ENCODE results near the gene AAGAB.

The AAGAB gene

GRCh38 chr15:67207555-67208207, 46.8 kb downstream of the AAGAB start:
- no peak for DNase-seq

GRCh38 chr15:67202991-67203390, 51.5 kb downstream of the AAGAB start:
- no peak for DNase-seq

GRCh38 chr15:67202091-67202490, 52.4 kb downstream of the AAGAB start:
- DNase-seq, result no peak

- no peak for DNase-seq
These were observed 53.3 kb downstream of the AAGAB start for GRCh38 chr15:67201136-67201535.

- DNase-seq, result no peak
These were observed 54.3 kb downstream of the AAGAB start for GRCh38 chr15:67199881-67200763.

- DNase-seq, result no peak
These were observed 55.1 kb downstream of the AAGAB start for GRCh38 chr15:67199391-67199790.

- no peak for DNase-seq
These were observed 56.2 kb downstream of the AAGAB start for GRCh38 chr15:67198157-67198754.

- no peak for DNase-seq
These were observed 57.1 kb downstream of the AAGAB start for GRCh38 chr15:67197364-67197695.

- no peak for DNase-seq
These were observed 57.6 kb downstream of the AAGAB start for GRCh38 chr15:67196672-67197363.

- DNase-seq, result no peak
These were observed 58.2 kb downstream of the AAGAB start for GRCh38 chr15:67196222-67196621.

- no peak for DNase-seq
These were observed 59.2 kb downstream of the AAGAB start for GRCh38 chr15:67195305-67195704.

- no peak for DNase-seq
These were observed 60.0 kb downstream of the AAGAB start for GRCh38 chr15:67194171-67195114.

GRCh38 chr15:67193223-67193990, 61.1 kb downstream of the AAGAB start:
- no peak for DNase-seq

GRCh38 chr15:67192185-67192820, 62.2 kb downstream of the AAGAB start:
- DNase-seq, result no peak

GRCh38 chr15:67190813-67191212, 63.6 kb downstream of the AAGAB start:
- no peak for DNase-seq

- no peak for DNase-seq
These were observed 64.1 kb downstream of the AAGAB start for GRCh38 chr15:67190326-67190725.

GRCh38 chr15:67189326-67190051, 65.0 kb downstream of the AAGAB start:
- no peak for DNase-seq

GRCh38 chr15:67188551-67189218, 65.8 kb downstream of the AAGAB start:
- DNase-seq, result no peak

- no peak for DNase-seq
These were observed 67.1 kb downstream of the AAGAB start for GRCh38 chr15:67187351-67187854.
